Osteocyte (in vitro differentiated cells): ENCODE results near the gene OR5D13. TPM values are rescaled to one million over a fixed set of nuclear protein-coding genes. Genes with fewer than 3 reads are reported as not detected.

ENCODE experiments used
- DNase-seq: peaks from one replicate; pipeline ENCODE4 v3.0.0; 2021; ENCODE audit warnings: mixed read lengths; ENCODE audit not compliant: unreplicated experiment; ENCODE audit errors: extremely low spot score
- H3K27ac Mint-ChIP-seq: one replicate; pipeline ENCODE4 v1.8.0; 2021; ENCODE audit warnings: mild to moderate bottlenecking, mixed read lengths; ENCODE audit not compliant: unreplicated experiment
- H3K27me3 Mint-ChIP-seq: one replicate; pipeline ENCODE4 v1.8.0; 2021; ENCODE audit warnings: mixed read lengths; ENCODE audit not compliant: unreplicated experiment
- H3K36me3 Mint-ChIP-seq: one replicate; pipeline ENCODE4 v1.8.0; 2021; ENCODE audit warnings: mixed read lengths; ENCODE audit not compliant: unreplicated experiment
- H3K4me1 Mint-ChIP-seq: one replicate; pipeline ENCODE4 v1.8.0; 2021; ENCODE audit warnings: mixed read lengths; ENCODE audit not compliant: unreplicated experiment
- H3K4me3 Mint-ChIP-seq: one replicate; pipeline ENCODE4 v1.8.0; 2021; ENCODE audit warnings: mild to moderate bottlenecking, moderate library complexity, mixed read lengths; ENCODE audit not compliant: unreplicated experiment
- H3K9me3 Mint-ChIP-seq: one replicate; pipeline ENCODE4 v1.8.0; 2021; ENCODE audit warnings: mixed read lengths; ENCODE audit not compliant: unreplicated experiment
- long read RNA-seq: library from polyadenylated mRNA; unstranded; transcript quantifications from one replicate; pipeline ENCODE4 v2.0.0, GENCODE V29; 2021
- total RNA-seq: library from RNA; stranded (reverse); gene quantifications from 2 replicates; pipeline ENCODE4 v1.2.1, GENCODE V29; 2021
- TF ChIP-seq, protein P1 (sequence below): fragments of 200-600 bp; sonication (generic); IDR thresholded peaks from 2 replicates; pipeline ENCODE4 v1.5.0; 2021; ENCODE audit warnings: antibody characterized with exemption, mild to moderate bottlenecking, moderate library complexity

Gene OR5D13, protein sequence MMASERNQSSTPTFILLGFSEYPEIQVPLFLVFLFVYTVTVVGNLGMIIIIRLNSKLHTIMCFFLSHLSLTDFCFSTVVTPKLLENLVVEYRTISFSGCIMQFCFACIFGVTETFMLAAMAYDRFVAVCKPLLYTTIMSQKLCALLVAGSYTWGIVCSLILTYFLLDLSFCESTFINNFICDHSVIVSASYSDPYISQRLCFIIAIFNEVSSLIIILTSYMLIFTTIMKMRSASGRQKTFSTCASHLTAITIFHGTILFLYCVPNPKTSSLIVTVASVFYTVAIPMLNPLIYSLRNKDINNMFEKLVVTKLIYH
- total RNA-seq: not detected in 2 replicates
- long read RNA-seq: 0 reads

DNA sequence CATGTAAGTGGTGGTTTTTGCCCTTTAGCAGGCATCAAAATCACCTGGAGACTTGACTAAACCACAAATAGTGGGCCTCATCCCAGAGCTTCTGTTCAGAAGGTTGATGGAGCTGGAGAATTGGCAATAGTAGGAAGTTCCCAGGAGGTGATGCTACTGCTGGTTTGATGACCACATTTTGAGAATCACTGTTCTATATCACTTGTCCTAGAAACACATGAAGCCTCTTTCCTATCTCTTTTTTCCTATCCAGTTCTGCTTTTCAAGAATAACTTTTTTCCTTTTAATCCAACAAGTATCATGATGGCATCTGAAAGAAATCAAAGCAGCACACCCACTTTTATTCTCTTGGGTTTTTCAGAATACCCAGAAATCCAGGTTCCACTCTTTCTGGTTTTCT is at the start of gene OR5D13:
Gene OR5D13 (plus strand): TSS at position 301 of the 400 bp plus-strand sequence. CDS start 0 bp downstream, at position 301.
- peaks cover 39% of the 10 kb centered on the region for H3K9me3 Mint-ChIP-seq
- no peak for DNase-seq
- TF ChIP-seq, protein P1, sequence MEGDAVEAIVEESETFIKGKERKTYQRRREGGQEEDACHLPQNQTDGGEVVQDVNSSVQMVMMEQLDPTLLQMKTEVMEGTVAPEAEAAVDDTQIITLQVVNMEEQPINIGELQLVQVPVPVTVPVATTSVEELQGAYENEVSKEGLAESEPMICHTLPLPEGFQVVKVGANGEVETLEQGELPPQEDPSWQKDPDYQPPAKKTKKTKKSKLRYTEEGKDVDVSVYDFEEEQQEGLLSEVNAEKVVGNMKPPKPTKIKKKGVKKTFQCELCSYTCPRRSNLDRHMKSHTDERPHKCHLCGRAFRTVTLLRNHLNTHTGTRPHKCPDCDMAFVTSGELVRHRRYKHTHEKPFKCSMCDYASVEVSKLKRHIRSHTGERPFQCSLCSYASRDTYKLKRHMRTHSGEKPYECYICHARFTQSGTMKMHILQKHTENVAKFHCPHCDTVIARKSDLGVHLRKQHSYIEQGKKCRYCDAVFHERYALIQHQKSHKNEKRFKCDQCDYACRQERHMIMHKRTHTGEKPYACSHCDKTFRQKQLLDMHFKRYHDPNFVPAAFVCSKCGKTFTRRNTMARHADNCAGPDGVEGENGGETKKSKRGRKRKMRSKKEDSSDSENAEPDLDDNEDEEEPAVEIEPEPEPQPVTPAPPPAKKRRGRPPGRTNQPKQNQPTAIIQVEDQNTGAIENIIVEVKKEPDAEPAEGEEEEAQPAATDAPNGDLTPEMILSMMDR: no peak
- H3K27me3 Mint-ChIP-seq: no peaks in the 10 kb centered on the region
- H3K36me3 Mint-ChIP-seq: no peaks in the 10 kb centered on the region
- H3K27ac Mint-ChIP-seq: no peak within 1 kb of the TSS
- no peak within 1 kb of the TSS for H3K4me3 Mint-ChIP-seq
- no peaks in the 10 kb centered on the region for H3K4me1 Mint-ChIP-seq

DNA sequence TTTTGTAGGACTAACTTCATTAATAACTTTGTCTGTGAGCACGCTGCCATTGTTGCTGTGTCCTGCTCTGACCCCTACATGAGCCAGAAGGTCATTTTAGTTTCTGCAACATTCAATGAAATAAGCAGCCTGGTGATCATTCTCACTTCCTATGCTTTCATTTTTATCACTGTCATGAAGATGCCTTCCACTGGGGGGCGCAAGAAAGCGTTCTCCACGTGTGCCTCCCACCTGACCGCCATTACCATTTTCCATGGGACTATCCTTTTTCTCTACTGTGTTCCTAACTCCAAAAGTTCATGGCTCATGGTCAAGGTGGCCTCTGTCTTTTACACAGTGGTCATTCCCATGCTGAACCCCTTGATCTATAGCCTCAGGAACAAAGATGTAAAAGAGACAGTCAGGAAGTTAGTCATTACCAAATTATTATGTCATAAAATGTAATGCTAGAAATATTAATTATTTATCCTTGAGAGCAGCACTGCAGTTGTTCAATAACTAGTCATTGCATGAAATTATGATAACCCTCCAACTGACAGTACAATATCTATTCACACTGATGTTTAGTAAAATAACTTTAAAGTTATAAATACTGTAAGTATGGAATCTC is 46.4 kb upstream of the OR5D13 start:
- Mint-ChIP-seq H3K9me3 (peaks cover 60% of the 10 kb centered on the region), H3K4me1 (no peaks in the 10 kb centered on the region), H3K27ac (no peak overlapping the region), H3K4me3 (no peak overlapping the region), H3K36me3 (no peaks in the 10 kb centered on the region), H3K27me3 (no peaks in the 10 kb centered on the region)
- TF ChIP-seq, protein P1: no peak
- DNase-seq: no peak

DNA sequence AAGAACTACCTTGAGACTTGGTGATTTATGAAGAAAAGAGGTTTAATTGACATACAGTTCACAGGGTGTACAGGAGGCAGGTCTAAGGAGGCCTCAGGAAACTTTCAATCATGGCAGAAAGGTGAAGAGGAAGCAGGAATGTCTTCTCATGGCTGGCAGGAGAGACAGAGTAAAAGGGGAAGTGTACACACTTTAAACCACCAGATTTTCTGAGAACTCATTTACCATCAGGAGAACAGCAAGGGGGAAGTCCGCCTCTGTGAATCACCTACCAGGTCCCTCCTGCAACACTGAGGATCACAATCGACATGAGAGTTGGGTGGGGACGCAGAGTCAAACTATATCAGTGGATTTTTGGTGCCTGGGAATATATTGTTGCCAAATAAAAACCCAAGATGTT is 40.3 kb upstream of the OR5D13 start:
- H3K36me3 Mint-ChIP-seq: no peaks in the 10 kb centered on the region
- DNase-seq: no peak
- TF ChIP-seq, protein P1: no peak
- no peaks in the 10 kb centered on the region for H3K4me1 Mint-ChIP-seq
- H3K27ac Mint-ChIP-seq: no peak overlapping the region
- peaks cover 74% of the 10 kb centered on the region for H3K9me3 Mint-ChIP-seq
- H3K4me3 Mint-ChIP-seq: no peak overlapping the region
- H3K27me3 Mint-ChIP-seq: no peaks in the 10 kb centered on the region

DNA sequence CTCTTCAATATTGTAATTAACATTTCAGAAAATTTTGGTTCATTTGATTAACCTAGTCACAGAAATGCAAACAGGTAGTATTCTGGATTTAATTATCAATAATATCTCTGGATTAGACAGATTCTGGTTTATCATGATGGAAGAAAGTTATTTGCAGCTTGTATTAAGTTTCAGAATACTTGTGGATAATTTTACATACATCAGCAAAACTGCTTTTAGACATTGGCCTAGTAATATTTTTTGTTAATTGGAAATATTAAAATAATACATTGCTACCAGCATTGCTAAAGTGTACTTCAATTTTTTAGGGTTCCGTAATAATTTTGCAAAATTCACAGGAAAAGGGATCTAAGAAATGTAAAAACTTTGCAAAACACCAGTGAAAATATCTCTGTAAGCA is 18.4 kb downstream of the OR5D13 start:
- H3K27ac Mint-ChIP-seq: no peak overlapping the region
- no peak overlapping the region for H3K4me3 Mint-ChIP-seq
- no peak for DNase-seq
- no peaks in the 10 kb centered on the region for H3K27me3 Mint-ChIP-seq
- H3K36me3 Mint-ChIP-seq: no peaks in the 10 kb centered on the region
- TF ChIP-seq, protein P1: no peak
- no peaks in the 10 kb centered on the region for H3K4me1 Mint-ChIP-seq
- H3K9me3 Mint-ChIP-seq: peaks cover 39% of the 10 kb centered on the region

DNA sequence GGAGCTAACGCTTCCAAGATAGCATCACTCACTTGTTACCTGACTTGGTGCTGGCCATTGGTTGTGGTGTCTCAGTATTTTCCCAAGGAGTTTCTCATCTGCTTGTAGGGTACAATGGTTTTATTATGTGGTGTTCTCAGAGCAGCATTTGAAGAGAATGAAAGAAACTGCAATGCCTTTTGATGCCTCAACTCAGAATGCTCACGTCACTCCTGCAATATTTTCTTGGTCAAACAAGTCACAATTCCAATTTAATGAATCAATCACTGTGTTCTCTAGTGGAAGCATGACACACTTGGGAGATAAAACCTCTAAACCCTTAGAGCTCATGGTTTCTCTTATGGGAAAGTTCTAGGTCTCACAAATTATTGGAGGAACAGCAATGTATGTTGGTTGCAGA is 20.1 kb downstream of the OR5D13 start:
- Mint-ChIP-seq H3K36me3 (no peaks in the 10 kb centered on the region), H3K4me1 (no peaks in the 10 kb centered on the region), H3K9me3 (peaks cover 26% of the 10 kb centered on the region), H3K4me3 (no peak overlapping the region), H3K27me3 (no peaks in the 10 kb centered on the region), H3K27ac (no peak overlapping the region)
- TF ChIP-seq, protein P1: no peak
- no peak for DNase-seq
